Neuronal stem cell (in vitro differentiated cells): ENCODE measurements around the gene DSC2.

Source experiments
- DNase-seq: peaks from one replicate; pipeline ENCODE4 v3.0.0-alpha.2; 2013; ENCODE audit warnings: low spot score
- H2AFZ ChIP-seq: one replicate; pipeline ENCODE4 v1.6.1; 2013; ENCODE audit warnings: mild to moderate bottlenecking, low read length, inconsistent platforms
- H2AK5ac ChIP-seq: 2 replicates; pipeline ENCODE4 v1.6.1; 2013; ENCODE audit warnings: low read depth, mild to moderate bottlenecking, inconsistent platforms, low read length, moderate library complexity, mixed read lengths
- H2BK120ac ChIP-seq: 2 replicates; pipeline ENCODE4 v1.6.1; 2013; ENCODE audit warnings: low read depth, mild to moderate bottlenecking, inconsistent platforms, low read length, moderate library complexity, mixed read lengths
- H2BK12ac ChIP-seq: one replicate; pipeline ENCODE4 v1.6.1; 2013; ENCODE audit warnings: low read length, inconsistent platforms
- H2BK15ac ChIP-seq: 2 replicates; pipeline ENCODE4 v1.6.1; 2013; ENCODE audit warnings: mild to moderate bottlenecking, low read length, inconsistent platforms, mixed read lengths
- H2BK5ac ChIP-seq: one replicate; pipeline ENCODE4 v1.6.1; 2013; ENCODE audit warnings: inconsistent platforms, mild to moderate bottlenecking, low read length, moderate library complexity
- H3K14ac ChIP-seq: one replicate; pipeline ENCODE4 v1.6.1; 2013; ENCODE audit warnings: low read length, inconsistent platforms
- H3K18ac ChIP-seq: 2 replicates; pipeline ENCODE4 v1.6.1; 2013; ENCODE audit warnings: low read length, inconsistent platforms
- H3K23ac ChIP-seq: 2 replicates; pipeline ENCODE4 v1.6.1; 2013; ENCODE audit warnings: low read depth, mild to moderate bottlenecking, mixed read lengths, low read length, inconsistent platforms; ENCODE audit not compliant: poor library complexity
- H3K27ac ChIP-seq: replicated peaks from 3 replicates; pipeline ENCODE4 v1.5.1; 2013; ENCODE audit warnings: low read length, inconsistent platforms
- H3K27me3 ChIP-seq, 3 experiments: 2 replicates each; pipeline ENCODE4 v1.6.1; 2013; ENCODE audit warnings: low read length in 3 of 3, mild to moderate bottlenecking in 2 of 3, inconsistent platforms in 1 of 3, low read depth in 1 of 3, mixed read lengths in 1 of 3, moderate library complexity in 1 of 3; ENCODE audit not compliant: control insufficient read depth in 3 of 3, insufficient read depth in 3 of 3
- H3K36me3 ChIP-seq, 2 donors: replicated peaks in 1 of 2; 2 replicates each; pipeline ENCODE4 v1.6.1; 2013; ENCODE audit warnings: low read length in 2 of 2; ENCODE audit not compliant: control insufficient read depth in 2 of 2, insufficient read depth in 2 of 2
- H3K4ac ChIP-seq: 2 replicates; pipeline ENCODE4 v1.6.1; 2013; ENCODE audit warnings: inconsistent platforms, mild to moderate bottlenecking, low read length, moderate library complexity
- H3K4me1 ChIP-seq, 2 donors: 1 replicate in 1 of 2; 2 replicates in 1 of 2; pipeline ENCODE4 v1.6.1; 2013; ENCODE audit warnings: low read length in 2 of 2, low read depth in 1 of 2; ENCODE audit not compliant: control insufficient read depth in 2 of 2, insufficient read depth in 1 of 2
- H3K4me2 ChIP-seq: one replicate; pipeline ENCODE4 v1.6.1; 2013; ENCODE audit warnings: mild to moderate bottlenecking, low read length, inconsistent platforms; ENCODE audit not compliant: insufficient read depth, poor library complexity, severe bottlenecking
- H3K4me3 ChIP-seq, 2 donors: 2 replicates each; pipeline ENCODE4 v1.5.1; 2013; ENCODE audit warnings: low read length in 2 of 2, mild to moderate bottlenecking in 2 of 2, inconsistent platforms in 1 of 2, moderate library complexity in 1 of 2
- H3K79me1 ChIP-seq: one replicate; pipeline ENCODE4 v1.6.1; 2013; ENCODE audit warnings: low read depth, mild to moderate bottlenecking, inconsistent platforms, low read length, moderate library complexity
- H3K9ac ChIP-seq: one replicate; pipeline ENCODE4 v1.6.1; 2013; ENCODE audit warnings: mild to moderate bottlenecking, low read depth, low read length, inconsistent platforms; ENCODE audit not compliant: poor library complexity
- H3K9me3 ChIP-seq, 2 donors: replicated peaks in 1 of 2; 2 replicates each; pipeline versions ENCODE3 to v1.6.1; 2013; ENCODE audit warnings: low read length in 2 of 2, mild to moderate bottlenecking in 2 of 2, inconsistent platforms in 1 of 2, low read depth in 1 of 2, mixed read lengths in 1 of 2, moderate library complexity in 1 of 2; ENCODE audit not compliant: control insufficient read depth in 2 of 2, insufficient read depth in 1 of 2
- H4K8ac ChIP-seq: one replicate; pipeline ENCODE4 v1.6.1; 2013; ENCODE audit warnings: low read depth, mild to moderate bottlenecking, inconsistent platforms, low read length, moderate library complexity
- H4K91ac ChIP-seq: one replicate; pipeline ENCODE4 v1.6.1; 2013; ENCODE audit warnings: low read length, low read depth, mild to moderate bottlenecking, inconsistent platforms; ENCODE audit not compliant: poor library complexity
- WGBS, 2 donors: extraction: QIAGEN DNeasy Blood & Tissue Kit; methylation state at CpG; one replicate each; pipeline ENCODE4 v1.1.7; 2013; ENCODE audit warnings: missing lambda C conversion rate in 2 of 2, mixed read lengths in 1 of 2; ENCODE audit not compliant: insufficient read length in 2 of 2, insufficient replicate concordance in 1 of 2; ENCODE audit errors: extremely low coverage in 2 of 2; 5-methylcytosine and 5-hydroxymethylcytosine counted together

DSC2 gene

DNA sequence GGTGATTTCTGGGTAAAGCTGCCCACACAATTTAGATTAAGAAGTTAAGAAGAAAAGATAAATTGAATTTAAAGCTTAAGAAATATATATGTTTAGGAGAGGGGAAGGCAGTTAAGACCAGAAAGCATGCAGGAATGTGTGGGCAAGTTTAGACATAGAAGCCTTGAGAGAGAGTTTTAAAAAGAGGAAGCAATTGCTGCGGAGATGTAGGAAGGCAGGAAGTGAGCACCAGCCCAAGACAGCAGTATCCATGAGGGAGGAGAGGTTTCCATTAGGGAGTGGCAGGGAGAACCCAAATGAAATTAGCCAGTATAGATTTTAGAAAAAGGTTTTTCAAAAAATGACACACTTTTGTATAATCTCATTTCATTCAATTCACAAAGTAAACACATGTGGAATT is 24.3 kb downstream of the DSC2 start:
- no CpG with 5 or more reads among the region's 1 CpG for WGBS, 2 donors

GRCh38 chr18:31072175-31072574 is 30.0 kb downstream of the DSC2 start:
- H2AFZ ChIP-seq, result peak overlapping the region; percentile 36
- no CpG with 5 or more reads among the region's 4 CpGs for WGBS, 2 donors

More for the DNA sequence above, 24.3 kb downstream of the DSC2 start:
- Histone ChIP-seq H2BK12ac (no peak overlapping the region), H2AFZ (no peak overlapping the region), H3K14ac (no peak overlapping the region), H3K79me1 (no peaks in the 10 kb centered on the region), H3K18ac (no peak overlapping the region), H3K4ac (no peak overlapping the region), H3K9me3 (no peaks in the 10 kb centered on the region), H3K4me1 (no peaks in the 10 kb centered on the region), H4K8ac (no peak overlapping the region), H2BK120ac (no peak overlapping the region), H2BK5ac (no peak overlapping the region), H3K36me3 (peaks cover 0 to 3% of the 10 kb centered on the region in 2 donors), H4K91ac (no peak overlapping the region), H3K4me3 (no peak overlapping the region), H3K4me2 (no peak overlapping the region), H2BK15ac (no peak overlapping the region), H3K27me3 (no peaks in the 10 kb centered on the region), H2AK5ac (no peak overlapping the region), H3K9ac (no peak overlapping the region), H3K27ac (no peak overlapping the region), H3K23ac (no peak overlapping the region)
- DNase-seq, result no peak

DNA sequence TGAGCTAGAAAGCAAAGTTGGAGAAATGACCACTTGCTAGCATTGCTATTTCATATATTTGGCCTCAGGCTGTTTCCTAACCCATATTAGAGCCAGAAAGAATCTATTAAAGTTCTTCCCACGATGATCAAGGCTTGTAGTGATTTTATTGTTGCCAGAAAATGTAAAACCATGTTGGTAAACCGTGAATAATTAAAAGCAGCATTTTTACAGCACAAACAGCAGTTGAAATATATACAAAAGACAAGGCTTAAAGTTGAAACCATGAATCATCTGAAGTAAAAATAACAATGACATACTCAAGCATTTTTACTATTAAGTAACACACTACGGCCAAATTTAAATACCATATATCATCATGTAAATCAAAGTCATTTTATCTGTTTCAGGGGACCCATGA is 32.0 kb downstream of the DSC2 start:
- Histone ChIP-seq H3K36me3 (peaks cover 0 to 2% of the 10 kb centered on the region in 2 donors), H3K23ac (no peak overlapping the region)
- no CpG with 5 or more reads among the region's 3 CpGs for WGBS, 2 donors

More at GRCh38 chr18:31072175-31072574, 30.0 kb downstream of the DSC2 start:
- Histone ChIP-seq H3K18ac (no peak overlapping the region), H2BK15ac (no peak overlapping the region), H3K4me2 (no peak overlapping the region), H3K27me3 (no peaks in the 10 kb centered on the region), H3K9ac (no peak overlapping the region), H3K14ac (no peak overlapping the region), H3K36me3 (peaks cover 0 to 2% of the 10 kb centered on the region in 2 donors), H3K79me1 (no peaks in the 10 kb centered on the region), H4K8ac (no peak overlapping the region), H2AK5ac (no peak overlapping the region), H3K4ac (no peak overlapping the region), H3K27ac (no peak overlapping the region), H3K23ac (no peak overlapping the region), H2BK5ac (no peak overlapping the region), H3K9me3 (no peaks in the 10 kb centered on the region), H3K4me3 (no peak overlapping the region), H4K91ac (no peak overlapping the region), H3K4me1 (peaks cover 0 to 5% of the 10 kb centered on the region in 2 donors), H2BK12ac (no peak overlapping the region), H2BK120ac (no peak overlapping the region)
- DNase-seq, result no peak

GRCh38 chr18:31066266-31066665 is 36.0 kb downstream of the DSC2 start:
- H4K91ac ChIP-seq, result no peak overlapping the region
- no peak overlapping the region for H3K4ac ChIP-seq
- no peaks in the 10 kb centered on the region for H3K27me3 ChIP-seq
- H2BK12ac ChIP-seq, result no peak overlapping the region
- H2BK5ac ChIP-seq, result no peak overlapping the region
- H3K9ac ChIP-seq, result no peak overlapping the region
- H3K18ac ChIP-seq, result no peak overlapping the region
- H2BK15ac ChIP-seq, result no peak overlapping the region
- no CpG with 5 or more reads among the region's 1 CpG for WGBS, 2 donors
- H3K36me3 ChIP-seq, result no peaks in the 10 kb centered on the region
- DNase-seq, result no peak
- no peak overlapping the region for H3K4me2 ChIP-seq
- no peak overlapping the region for H3K14ac ChIP-seq
- no peaks in the 10 kb centered on the region for H3K79me1 ChIP-seq
- H3K27ac ChIP-seq, result no peak overlapping the region
- no peak overlapping the region for H2AFZ ChIP-seq
- H3K4me3 ChIP-seq, result no peak overlapping the region
- H3K23ac ChIP-seq, result no peak overlapping the region
- no peak overlapping the region for H2AK5ac ChIP-seq
- H3K4me1 ChIP-seq, result peaks cover 0 to 14% of the 10 kb centered on the region in 2 donors
- H3K9me3 ChIP-seq, result no peaks in the 10 kb centered on the region
- no peak overlapping the region for H4K8ac ChIP-seq
- no peak overlapping the region for H2BK120ac ChIP-seq

More for the DNA sequence above, 32.0 kb downstream of the DSC2 start:
- no peak overlapping the region for H3K4ac ChIP-seq
- H2BK120ac ChIP-seq, result no peak overlapping the region
- no peaks in the 10 kb centered on the region for H3K79me1 ChIP-seq
- no peak overlapping the region for H3K27ac ChIP-seq
- no peak overlapping the region for H3K14ac ChIP-seq
- no peak overlapping the region for H4K91ac ChIP-seq
- H2BK5ac ChIP-seq, result no peak overlapping the region
- no peak overlapping the region for H3K18ac ChIP-seq
- no peak overlapping the region for H4K8ac ChIP-seq
- H2BK12ac ChIP-seq, result no peak overlapping the region
- no peaks in the 10 kb centered on the region for H3K27me3 ChIP-seq
- no peak overlapping the region for H3K4me3 ChIP-seq
- H2AK5ac ChIP-seq, result no peak overlapping the region
- H2BK15ac ChIP-seq, result no peak overlapping the region
- no peak overlapping the region for H3K4me2 ChIP-seq
- H3K4me1 ChIP-seq, result peaks cover 0 to 13% of the 10 kb centered on the region in 2 donors
- no peaks in the 10 kb centered on the region for H3K9me3 ChIP-seq
- H2AFZ ChIP-seq, result no peak overlapping the region
- no peak overlapping the region for H3K9ac ChIP-seq
- no peak for DNase-seq
